ENCODE measurements around the gene PTPRA.

DNA sequence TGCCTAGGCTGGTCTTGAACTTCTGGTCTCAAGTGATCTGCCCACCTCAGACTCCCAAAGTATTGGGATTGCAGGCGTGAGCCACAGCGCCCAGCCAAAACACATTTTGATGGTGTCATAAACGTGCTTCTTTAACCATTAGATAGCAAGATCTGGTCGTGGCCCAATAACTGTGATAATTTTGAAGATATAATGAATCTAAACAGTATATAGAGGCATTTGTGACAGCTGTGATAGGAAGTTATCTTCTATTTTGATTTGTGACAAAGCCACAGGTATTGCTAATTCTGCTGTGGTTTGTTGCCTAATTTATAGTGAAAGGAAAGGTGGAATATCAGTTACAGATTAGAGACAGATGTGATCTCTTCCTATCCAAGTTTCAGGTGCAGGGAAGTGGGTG, 197.4 kb downstream of the PTPRA start:
- TF ChIP-seq POLR2A (IDR thresholded peaks at IDR 0.05; ENCODE audit: extremely low read depth, insufficient read length): no peak
- no peak for TF ChIP-seq CTCF (IDR thresholded peaks at IDR 0.05; ENCODE audit: low read depth, low read length)
